Stimulated activated naive CD8-positive, alpha-beta T cell treated with anti-CD3 and anti-CD28 coated beads, Interleukin-15, Interleukin-2, amounts not matched to agents 100 ng/mL and 50 ng/mL, for 24 hours (primary cell): ENCODE results near the gene ARCN1.

Source experiments
- H3K27ac Mint-ChIP-seq: one replicate; pipeline ENCODE4 v1.8.0; 2021; ENCODE audit warnings: mild to moderate bottlenecking, mixed read lengths
- H3K27me3 Mint-ChIP-seq: one replicate; pipeline ENCODE4 v1.8.0; 2021; ENCODE audit warnings: mixed read lengths
- H3K36me3 Mint-ChIP-seq: one replicate; pipeline ENCODE4 v1.8.0; 2021; ENCODE audit warnings: low read depth, mixed read lengths
- H3K4me1 Mint-ChIP-seq: one replicate; pipeline ENCODE4 v1.8.0; 2021; ENCODE audit warnings: low read depth, mixed read lengths
- H3K4me3 Mint-ChIP-seq: one replicate; pipeline ENCODE4 v1.8.0; 2021; ENCODE audit warnings: mild to moderate bottlenecking, mixed read lengths
- H3K9me3 Mint-ChIP-seq: one replicate; pipeline ENCODE4 v1.8.0; 2021; ENCODE audit warnings: mixed read lengths

Gene ARCN1

DNA sequence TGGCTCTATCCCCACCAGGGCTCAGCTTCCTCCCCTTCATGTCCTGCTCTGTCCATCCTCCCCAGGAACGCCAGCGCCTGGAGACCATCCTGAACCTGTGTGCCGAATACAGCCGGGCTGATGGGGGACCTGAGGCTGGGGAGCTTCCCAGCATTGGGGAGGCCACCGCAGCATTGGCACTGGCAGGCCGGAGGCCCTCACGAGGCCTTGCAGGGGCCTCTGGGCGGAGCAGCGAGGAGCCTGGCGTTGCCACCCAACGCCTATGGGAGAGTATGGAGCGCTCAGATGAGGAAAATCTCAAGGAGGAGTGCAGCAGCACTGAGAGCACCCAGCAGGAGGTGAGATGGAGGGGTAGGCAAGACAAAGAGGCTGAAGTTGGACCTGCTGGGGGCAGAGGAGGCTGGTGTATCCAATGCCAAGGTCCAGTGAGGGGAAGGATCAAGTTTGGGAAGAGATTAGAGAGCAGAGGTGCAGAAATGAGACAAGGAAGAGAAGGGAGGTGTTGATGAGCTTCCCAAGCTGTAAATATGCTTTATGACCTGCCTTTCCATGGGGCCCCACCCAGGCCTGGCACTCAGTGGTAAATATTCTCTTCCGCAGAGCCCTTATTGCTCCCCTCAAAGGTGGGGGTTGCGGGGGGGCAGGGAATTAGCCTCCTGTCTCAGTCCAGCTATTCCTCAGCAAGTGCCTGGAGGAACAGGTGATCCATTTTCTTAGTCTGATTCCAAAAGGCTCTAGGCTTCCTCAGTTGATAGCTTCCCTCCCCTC is 59.1 kb downstream of the ARCN1 start:
- Mint-ChIP-seq H3K27me3 (no peaks in the 10 kb centered on the region), H3K4me3 (no peak overlapping the region), H3K36me3 (no peaks in the 10 kb centered on the region), H3K27ac (no peak overlapping the region), H3K9me3 (no peaks in the 10 kb centered on the region), H3K4me1 (no peaks in the 10 kb centered on the region)

DNA sequence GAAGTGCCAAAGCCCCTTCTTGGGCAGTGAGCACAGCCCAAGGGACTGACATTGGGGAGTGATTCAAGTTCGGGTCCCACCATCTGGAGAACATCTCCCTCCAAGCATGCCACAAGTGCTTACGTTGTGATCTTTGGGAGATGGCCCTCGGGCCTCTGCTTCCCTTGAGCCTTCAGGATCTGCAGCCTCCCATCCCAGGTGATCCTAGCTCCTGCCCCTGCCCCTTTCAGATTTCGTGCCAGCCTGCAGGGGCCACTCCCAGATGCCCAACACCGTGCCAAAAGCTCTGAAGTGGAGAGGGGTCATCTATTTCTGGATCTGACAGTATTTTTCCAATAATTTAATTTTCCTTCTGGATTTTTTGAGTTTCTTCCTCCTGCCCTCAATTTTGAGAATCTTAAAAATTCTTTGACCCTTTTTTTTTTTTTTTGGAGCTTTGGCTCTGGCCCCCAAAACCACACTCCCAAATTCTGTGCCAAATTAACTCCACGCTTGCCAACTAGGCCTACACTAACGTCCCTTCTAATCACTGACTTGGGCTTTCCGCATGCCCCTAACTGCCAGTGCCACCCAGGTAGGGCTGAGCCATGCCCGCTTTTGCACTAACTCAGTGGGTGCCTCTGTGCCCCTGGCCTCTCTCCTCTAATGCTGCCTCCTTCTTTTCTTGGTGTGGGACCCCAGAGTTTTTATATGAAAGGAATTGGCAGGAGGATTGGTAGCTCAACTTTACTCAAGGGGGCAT is 60.5 kb downstream of the ARCN1 start:
- Mint-ChIP-seq H3K36me3 (no peaks in the 10 kb centered on the region), H3K27me3 (no peaks in the 10 kb centered on the region), H3K4me1 (no peaks in the 10 kb centered on the region), H3K27ac (no peak overlapping the region), H3K9me3 (no peaks in the 10 kb centered on the region), H3K4me3 (no peak overlapping the region)

DNA sequence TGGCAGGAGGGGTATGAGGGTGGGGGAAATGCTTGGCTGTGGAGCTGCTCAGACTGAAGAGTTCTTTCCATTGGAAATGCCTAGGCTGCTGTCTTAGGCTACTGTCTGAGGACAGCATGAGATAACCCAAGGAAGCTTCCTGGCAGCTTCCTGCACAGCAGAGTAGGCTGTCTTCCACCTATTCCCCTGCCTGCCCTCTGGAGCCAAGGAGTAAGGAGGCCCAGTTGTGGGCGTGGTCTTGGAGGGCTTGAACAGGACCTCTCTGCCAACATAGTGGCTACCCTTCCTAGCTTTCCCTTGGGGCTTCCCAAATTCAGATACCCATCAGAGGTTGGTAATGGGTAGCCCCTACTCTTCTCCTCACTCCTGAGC is 61.1 kb downstream of the ARCN1 start:
- Mint-ChIP-seq H3K27me3 (no peaks in the 10 kb centered on the region), H3K27ac (no peak overlapping the region), H3K36me3 (no peaks in the 10 kb centered on the region), H3K4me3 (no peak overlapping the region), H3K4me1 (no peaks in the 10 kb centered on the region), H3K9me3 (no peaks in the 10 kb centered on the region)

DNA sequence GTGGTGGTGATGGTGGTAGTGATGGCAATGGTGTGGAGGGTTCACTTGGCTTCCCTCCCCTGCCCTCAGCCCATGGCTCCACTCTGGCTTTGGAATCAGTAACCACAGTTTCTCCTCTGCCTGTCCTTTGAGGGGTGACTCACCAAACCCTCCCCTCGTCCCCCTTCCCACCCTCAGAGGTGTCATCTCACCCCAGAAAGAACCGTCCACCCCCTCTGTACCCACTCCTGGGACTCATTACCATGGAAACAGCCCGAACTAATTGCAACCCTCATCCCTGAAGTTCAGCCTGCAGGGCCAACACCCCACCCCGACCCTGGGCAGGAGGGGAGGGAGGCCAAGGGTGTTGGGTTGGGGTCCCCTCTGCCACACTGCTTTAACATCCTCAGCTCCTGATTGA is 61.8 kb downstream of the ARCN1 start:
- H3K27me3 Mint-ChIP-seq, result no peaks in the 10 kb centered on the region
- H3K27ac Mint-ChIP-seq, result no peak overlapping the region
- no peaks in the 10 kb centered on the region for H3K4me1 Mint-ChIP-seq
- no peaks in the 10 kb centered on the region for H3K36me3 Mint-ChIP-seq
- no peaks in the 10 kb centered on the region for H3K9me3 Mint-ChIP-seq
- H3K4me3 Mint-ChIP-seq, result no peak overlapping the region

DNA sequence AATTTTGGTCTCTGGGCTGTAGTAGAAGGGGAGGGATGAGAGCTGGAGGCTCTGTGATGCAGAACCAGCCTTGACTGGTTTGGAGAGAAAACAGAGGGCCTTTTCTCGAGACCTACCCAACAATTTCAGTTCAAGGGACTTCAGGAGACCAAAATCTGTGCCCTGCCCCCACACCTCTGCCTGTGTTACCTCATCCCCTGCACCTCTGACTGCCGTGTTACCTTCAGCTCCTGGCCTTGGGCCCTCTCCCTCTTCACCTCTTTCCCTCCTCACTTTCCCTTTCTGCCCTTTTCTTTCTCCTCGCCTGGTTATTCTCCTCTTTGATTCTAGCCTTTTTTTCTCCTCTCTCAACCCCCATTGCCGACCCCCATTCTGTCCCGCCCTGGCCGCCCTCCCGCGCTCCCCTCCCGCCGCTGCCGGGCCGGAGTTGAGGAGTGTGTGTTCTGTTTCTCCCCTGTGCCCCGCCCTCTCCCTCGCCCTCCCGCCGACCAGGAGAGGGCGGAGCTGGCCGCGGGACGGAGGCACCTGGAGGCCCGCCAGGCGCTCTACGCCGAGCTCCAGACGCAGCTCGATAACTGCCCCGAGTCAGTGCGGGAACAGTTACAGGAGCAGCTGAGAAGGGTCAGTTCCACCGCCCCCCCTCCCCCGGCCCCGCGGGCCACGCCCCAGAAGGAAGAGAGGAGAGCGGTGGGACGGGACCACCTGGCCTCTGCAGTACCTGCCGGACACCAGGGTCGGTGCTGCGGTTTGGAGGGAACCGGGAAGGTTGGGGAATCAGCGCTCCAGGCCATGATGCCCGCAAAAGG is 62.4 kb downstream of the ARCN1 start:
- H3K9me3 Mint-ChIP-seq, result no peaks in the 10 kb centered on the region
- no peaks in the 10 kb centered on the region for H3K36me3 Mint-ChIP-seq
- H3K27me3 Mint-ChIP-seq, result no peaks in the 10 kb centered on the region
- H3K4me1 Mint-ChIP-seq, result no peaks in the 10 kb centered on the region
- H3K27ac Mint-ChIP-seq, result no peak overlapping the region
- no peak overlapping the region for H3K4me3 Mint-ChIP-seq

DNA sequence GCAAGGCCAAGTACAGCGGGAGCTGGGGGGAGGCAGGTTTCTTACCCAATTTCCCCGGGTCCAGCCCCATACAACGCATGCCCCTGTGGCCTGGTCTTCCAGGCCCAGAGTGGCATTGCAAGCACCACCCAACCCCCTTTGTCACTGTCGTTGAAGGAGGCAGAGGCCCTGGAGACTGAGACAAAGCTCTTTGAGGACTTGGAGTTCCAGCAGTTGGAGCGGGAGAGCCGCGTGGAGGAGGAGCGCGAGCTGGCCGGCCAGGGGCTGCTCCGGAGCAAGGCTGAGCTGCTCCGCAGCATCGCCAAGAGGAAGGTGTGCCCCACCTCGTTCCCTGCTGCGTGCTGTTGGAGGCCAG is 63.0 kb downstream of the ARCN1 start:
- H3K27me3 Mint-ChIP-seq, result no peaks in the 10 kb centered on the region
- H3K4me3 Mint-ChIP-seq, result no peak overlapping the region
- H3K9me3 Mint-ChIP-seq, result no peaks in the 10 kb centered on the region
- H3K36me3 Mint-ChIP-seq, result no peaks in the 10 kb centered on the region
- no peak overlapping the region for H3K27ac Mint-ChIP-seq
- no peaks in the 10 kb centered on the region for H3K4me1 Mint-ChIP-seq

DNA sequence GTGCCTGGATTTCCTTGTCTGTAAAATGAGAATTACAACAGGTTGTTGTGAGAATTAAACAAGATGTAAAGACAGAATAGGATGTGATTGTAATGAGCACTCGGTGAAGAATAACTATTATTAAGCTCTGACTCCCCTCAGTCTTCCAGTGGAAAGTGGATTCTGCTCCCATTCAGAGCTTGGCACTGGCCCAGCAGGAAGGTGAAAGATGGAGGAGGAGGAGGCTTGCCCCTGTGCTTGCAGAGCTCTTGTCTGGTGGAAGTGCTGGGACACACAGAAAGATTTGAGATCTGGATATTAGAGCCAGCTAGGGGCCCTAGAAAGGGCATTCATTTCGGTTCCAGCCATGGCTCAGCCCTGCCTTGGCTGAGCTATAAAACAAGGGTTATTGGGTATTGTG is 63.4 kb downstream of the ARCN1 start:
- H3K27me3 Mint-ChIP-seq, result no peaks in the 10 kb centered on the region
- no peaks in the 10 kb centered on the region for H3K9me3 Mint-ChIP-seq
- no peaks in the 10 kb centered on the region for H3K4me1 Mint-ChIP-seq
- no peak overlapping the region for H3K27ac Mint-ChIP-seq
- no peak overlapping the region for H3K4me3 Mint-ChIP-seq
- no peaks in the 10 kb centered on the region for H3K36me3 Mint-ChIP-seq

DNA sequence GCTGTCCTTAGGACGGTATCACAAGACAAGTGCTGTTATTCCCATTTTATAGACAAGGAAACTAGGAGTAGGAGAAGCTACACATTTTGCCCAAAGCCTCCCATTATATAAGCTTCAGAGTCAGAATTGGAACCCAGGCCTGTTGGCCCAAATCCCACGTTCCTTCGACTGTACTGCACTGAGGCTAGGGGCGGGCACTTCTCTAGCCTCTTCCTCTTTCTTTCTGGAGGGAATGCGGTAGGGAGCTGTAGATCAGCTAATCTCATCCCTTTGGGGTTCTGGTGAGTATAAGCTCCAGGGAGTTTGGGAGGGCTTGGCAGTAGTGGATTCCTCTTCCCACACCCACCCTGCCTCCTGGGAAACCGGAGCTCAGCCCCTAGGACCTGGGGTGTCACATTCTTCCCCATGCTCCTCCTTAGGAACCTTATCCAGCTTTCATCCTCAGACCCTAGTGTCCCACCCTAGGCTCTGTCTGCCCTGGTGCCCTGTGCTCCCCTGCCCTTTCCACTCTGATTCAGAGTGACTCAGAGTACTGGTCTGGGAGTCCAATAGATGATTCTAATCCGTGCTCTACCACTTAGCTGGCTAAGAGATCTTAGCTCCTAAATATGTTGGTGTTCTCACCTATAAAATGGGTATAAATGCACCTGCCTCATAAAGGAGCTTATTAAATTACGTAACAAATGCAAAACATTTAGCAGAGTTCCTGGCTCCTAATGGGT is 64.5 kb downstream of the ARCN1 start:
- no peak overlapping the region for H3K4me3 Mint-ChIP-seq
- no peaks in the 10 kb centered on the region for H3K4me1 Mint-ChIP-seq
- no peaks in the 10 kb centered on the region for H3K9me3 Mint-ChIP-seq

DNA sequence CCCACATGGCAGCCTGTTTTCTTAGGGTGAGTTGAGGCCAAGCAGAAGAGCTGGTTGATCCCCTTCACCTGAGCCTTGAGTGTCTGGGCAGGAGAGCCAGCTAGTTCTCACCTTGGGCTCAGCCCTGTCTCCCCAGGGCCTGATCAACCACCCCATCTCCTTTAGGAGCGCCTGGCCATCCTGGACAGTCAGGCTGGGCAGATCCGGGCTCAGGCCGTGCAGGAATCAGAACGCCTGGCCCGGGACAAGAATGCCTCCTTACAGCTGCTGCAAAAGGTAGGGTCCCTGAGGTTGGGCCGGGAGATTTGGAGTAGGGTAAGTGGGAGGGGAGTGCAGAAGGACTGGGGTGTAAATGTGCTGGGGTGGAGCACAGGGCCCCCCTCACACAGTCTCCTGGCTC is 66.5 kb downstream of the ARCN1 start:
- Mint-ChIP-seq H3K27ac (no peak overlapping the region), H3K4me1 (no peaks in the 10 kb centered on the region), H3K27me3 (no peaks in the 10 kb centered on the region), H3K36me3 (no peaks in the 10 kb centered on the region), H3K9me3 (no peaks in the 10 kb centered on the region), H3K4me3 (no peak overlapping the region)

More for the DNA sequence above, 64.5 kb downstream of the ARCN1 start:
- Mint-ChIP-seq H3K36me3 (no peaks in the 10 kb centered on the region), H3K27me3 (no peaks in the 10 kb centered on the region), H3K27ac (no peak overlapping the region)

DNA sequence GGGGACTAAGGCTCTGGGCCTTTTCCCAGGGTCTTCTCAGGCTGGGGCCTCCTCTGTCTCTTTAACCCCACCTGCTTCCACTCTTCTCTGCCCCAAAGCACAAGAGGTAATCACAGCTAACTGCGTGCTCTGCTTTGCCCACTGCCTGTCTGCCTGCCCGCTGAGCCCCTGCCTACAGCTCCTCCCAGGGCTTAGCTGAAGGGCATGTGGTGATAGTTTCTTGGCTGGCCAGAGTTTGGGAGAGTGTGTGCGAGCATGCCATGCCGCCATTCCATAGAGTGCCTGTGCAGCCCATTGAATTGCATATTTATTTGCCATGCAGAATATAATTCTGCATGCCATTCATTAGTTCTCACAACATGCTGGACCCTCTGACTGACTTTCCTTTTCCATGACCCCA is 67.7 kb downstream of the ARCN1 start:
- no peaks in the 10 kb centered on the region for H3K36me3 Mint-ChIP-seq
- no peaks in the 10 kb centered on the region for H3K27me3 Mint-ChIP-seq
- no peaks in the 10 kb centered on the region for H3K4me1 Mint-ChIP-seq
- no peak overlapping the region for H3K4me3 Mint-ChIP-seq
- H3K9me3 Mint-ChIP-seq, result no peaks in the 10 kb centered on the region
- H3K27ac Mint-ChIP-seq, result no peak overlapping the region

DNA sequence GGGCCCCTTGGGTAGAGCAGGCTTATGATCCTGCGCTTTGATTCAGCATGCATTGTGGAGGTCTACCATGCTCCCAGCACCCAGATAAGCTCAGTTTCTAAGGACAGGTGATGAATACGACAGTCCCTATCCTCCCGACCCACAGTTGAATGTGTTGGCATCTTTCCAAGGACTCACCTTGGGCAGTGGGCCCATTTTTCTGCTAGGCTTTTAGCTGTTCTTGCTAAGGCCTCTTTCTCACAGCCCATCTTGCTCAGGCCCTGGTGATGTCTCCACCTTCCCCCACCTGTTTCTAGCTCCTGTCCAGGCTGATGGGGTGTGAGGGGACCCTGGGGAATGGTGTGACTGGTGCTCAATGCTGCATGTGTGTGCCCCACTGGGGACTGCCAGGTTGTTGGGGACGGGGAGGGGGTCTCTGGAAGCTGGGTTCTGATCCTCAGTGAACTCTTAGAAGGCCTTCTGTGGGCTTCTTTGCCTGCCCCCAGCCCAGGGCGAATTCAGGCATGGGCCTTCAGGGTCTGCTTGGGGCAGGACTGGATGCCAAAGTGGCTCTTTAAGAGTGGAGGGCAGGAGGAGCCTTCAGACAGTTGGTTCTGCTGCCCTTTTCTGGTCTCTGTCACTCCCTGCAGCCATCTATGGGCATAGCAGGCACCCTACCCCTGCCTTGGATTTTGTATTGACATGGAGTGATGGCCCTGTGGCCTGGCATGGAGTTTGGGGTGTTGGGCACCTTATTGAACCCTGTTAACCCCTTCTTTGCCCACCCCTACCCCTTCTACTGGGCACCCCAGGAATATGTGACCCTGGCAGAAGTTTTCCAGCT is 68.3 kb downstream of the ARCN1 start:
- Mint-ChIP-seq H3K4me1 (no peaks in the 10 kb centered on the region), H3K36me3 (no peaks in the 10 kb centered on the region), H3K9me3 (no peaks in the 10 kb centered on the region), H3K4me3 (no peak overlapping the region), H3K27me3 (no peaks in the 10 kb centered on the region), H3K27ac (no peak overlapping the region)

DNA sequence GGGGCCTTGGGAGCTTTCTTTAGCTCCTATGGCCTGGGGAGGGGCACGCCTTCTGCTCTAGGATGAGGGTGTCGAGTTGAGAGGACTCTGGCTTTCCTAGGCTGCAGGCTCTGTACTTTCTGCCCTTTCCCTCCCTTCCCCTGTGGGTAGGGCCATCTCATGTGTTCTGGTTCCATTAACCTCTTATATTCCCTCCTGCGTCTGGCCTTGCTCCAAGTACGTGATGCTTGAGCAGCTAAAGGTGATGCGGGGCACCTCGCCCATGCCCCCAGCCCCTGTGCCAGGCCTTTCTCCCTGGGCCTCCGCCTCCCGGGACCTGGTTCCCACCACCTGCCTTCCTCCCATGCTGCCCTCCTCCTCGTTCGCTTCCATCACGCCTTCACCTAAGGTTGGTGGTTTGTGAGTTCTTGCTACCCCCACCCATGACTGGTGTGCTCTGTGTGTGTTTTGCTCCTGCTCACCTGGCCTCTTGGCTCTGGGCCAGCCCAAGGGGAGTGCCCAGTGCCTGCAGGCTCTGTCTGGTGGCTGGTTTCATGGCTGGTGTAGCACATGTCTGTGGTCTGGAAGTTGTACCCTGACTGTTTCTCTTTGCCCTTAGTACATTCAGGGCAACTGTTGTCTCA is 69.3 kb downstream of the ARCN1 start:
- no peaks in the 10 kb centered on the region for H3K4me1 Mint-ChIP-seq
- no peaks in the 10 kb centered on the region for H3K36me3 Mint-ChIP-seq
- no peaks in the 10 kb centered on the region for H3K27me3 Mint-ChIP-seq
- H3K4me3 Mint-ChIP-seq, result no peak overlapping the region
- H3K27ac Mint-ChIP-seq, result no peak overlapping the region
- no peaks in the 10 kb centered on the region for H3K9me3 Mint-ChIP-seq

DNA sequence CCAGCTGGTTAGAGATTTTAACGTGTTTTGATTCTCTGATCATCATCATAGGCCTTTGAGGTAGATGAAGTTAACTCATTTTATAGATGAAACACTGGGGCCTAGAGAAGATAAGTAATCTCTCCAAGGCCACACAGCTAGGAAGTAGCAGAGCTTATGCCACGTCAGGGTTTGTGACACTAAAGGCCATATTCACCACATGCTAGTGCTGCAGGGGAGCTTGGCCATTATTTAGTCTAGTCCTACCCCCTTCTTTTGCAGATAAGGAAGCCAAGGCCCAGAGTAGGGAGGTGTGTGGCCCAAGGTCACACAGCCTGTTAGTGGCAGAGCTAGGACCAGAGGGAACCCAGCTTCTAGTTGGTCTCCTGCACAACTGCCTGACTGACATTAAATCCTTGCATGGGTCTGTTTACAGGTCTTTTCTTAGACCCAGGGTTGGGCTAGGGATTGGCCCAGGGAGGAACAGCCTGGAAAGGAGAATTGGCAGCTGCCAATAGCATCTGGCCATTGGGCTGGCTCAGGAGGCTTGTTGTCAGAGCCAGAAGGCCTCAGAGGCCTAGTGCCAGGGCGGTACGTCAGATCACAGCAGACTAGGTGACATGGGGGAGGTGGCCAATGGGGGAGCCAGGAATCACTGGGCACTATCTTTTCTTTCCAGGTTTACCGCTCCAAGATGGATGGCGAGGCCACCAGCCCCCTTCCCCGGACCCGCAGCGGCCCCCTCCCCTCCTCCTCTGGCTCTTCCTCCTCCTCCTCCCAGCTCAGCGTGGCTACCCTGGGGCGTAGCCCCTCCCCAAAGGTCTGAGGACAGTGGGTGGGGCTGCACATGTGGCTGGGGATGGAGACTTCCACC is 71.2 kb downstream of the ARCN1 start:
- no peak overlapping the region for H3K27ac Mint-ChIP-seq
- no peaks in the 10 kb centered on the region for H3K9me3 Mint-ChIP-seq
- no peaks in the 10 kb centered on the region for H3K4me1 Mint-ChIP-seq
- no peak overlapping the region for H3K4me3 Mint-ChIP-seq
- no peaks in the 10 kb centered on the region for H3K36me3 Mint-ChIP-seq
- H3K27me3 Mint-ChIP-seq, result no peaks in the 10 kb centered on the region
